SU-DHL-6 (cell line): ENCODE results near the gene SPCS3.

Source experiments
- CTCF ChIP-seq: fragments of 200-600 bp; sonication (generic); IDR thresholded peaks from one replicate; pipeline ENCODE4 v1.5.1; 2017; ENCODE audit warnings: antibody characterized with exemption, mild to moderate bottlenecking, low read length, moderate library complexity; ENCODE audit not compliant: insufficient read depth, poor library complexity, severe bottlenecking
- EZH2phosphoT487 ChIP-seq: fragments of 200-600 bp; sonication (generic), shearing (Covaris generic); conservative IDR thresholded peaks from 2 replicates; pipeline ENCODE4 v1.6.1; 2018; ENCODE audit warnings: mild to moderate bottlenecking, antibody characterized with exemption, low read length, moderate library complexity, mixed read lengths

- no peak for TF ChIP-seq CTCF
- TF ChIP-seq EZH2phosphoT487, result no peak
Measured at GRCh38 chr4:176339936-176340761, 20.4 kb downstream of the SPCS3 start.
